ENCODE measurements around the gene PLCB1.

The PLCB1 gene

DNA sequence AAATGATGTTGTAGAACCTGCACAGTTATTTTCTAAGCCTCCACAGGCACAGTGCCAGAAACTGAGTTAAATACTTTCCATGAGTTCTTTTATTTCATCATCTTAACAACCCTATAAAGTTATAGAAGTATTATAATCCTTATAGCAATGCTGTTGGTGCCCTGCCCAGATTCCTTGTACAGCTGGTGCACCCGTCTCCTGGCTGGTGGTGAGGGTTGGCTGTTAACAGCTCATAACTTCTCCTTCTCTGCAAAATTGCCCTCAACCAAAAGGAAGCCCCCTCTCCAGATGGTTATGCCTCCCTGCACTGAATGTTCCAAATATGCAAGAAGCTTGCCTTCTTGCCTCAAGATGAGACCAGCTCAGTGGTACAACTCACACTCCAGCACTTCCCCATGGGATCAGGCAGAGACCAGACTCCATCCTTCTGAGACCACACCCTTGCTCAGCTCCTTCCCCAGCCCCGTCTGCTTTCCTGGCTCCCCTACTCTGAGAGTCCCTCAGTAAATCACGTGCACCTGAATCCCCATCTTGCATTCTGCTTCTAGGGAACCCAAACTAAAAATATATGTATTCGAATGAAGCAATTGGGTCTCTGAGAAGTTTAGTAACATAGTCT is 632.4 kb downstream of the PLCB1 start:
- DNase-seq, result no peak

- DNase-seq, result no peak
These were observed 634.9 kb downstream of the PLCB1 start for GRCh38 chr20:8766868-8767390.

DNA sequence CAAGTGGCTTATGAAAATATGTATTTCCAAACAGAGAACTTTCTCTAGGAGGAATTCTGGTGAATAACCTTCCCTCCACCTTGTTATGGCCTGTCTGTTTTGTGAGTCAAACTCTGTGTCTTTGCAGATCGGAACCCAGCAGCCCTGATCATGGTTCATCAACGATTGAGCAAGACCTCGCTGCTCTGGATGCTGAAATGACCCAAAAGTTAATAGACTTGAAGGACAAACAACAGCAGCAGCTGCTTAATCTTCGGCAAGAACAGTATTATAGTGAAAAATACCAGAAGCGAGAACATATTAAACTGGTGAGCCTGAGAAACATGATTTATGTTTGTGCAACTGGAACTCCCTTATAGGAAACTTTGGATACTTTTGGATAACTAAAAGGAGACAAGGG is 642.3 kb downstream of the PLCB1 start:
- no peak for DNase-seq

DNA sequence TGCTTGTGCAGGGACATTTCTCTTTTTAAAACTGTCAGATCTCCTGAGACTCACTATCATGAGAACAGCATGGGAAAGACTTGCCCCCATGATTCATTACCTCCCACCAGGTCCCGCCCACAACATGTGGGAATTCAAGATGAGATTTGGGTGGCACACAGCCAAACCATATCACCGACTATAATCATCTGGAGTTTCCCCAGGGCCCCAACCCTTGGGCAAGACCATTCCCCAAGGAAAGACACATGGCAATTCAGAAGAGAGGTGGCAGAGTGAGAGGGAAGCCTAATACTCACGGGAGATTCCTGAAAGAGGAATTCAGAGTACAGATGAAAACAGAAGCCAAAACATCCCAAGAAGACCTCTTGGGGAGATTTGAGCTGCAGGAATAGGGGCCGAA is 645.8 kb downstream of the PLCB1 start:
- no peak for DNase-seq

- no peak for DNase-seq
These were observed 646.3 kb downstream of the PLCB1 start for GRCh38 chr20:8778387-8778786.

DNA sequence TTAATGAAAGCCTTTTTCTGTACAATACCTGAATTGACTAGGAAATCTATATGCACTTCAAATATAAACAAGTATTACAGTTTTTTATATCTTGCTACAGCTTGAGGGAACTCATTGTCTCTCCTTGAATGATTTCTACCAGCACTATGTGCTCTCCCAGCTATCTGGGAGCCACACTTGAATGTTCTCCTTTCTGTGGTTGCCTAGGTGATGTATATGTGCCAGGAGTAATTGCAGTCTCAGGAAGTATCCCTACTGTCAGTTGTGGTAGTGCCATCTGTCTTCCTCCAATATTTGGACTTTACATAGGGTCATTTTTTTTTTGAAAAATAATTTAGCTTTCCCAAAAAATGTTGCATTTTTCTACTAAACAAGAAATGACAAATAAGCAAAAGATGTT is 648.8 kb downstream of the PLCB1 start:
- DNase-seq, result no peak

DNA sequence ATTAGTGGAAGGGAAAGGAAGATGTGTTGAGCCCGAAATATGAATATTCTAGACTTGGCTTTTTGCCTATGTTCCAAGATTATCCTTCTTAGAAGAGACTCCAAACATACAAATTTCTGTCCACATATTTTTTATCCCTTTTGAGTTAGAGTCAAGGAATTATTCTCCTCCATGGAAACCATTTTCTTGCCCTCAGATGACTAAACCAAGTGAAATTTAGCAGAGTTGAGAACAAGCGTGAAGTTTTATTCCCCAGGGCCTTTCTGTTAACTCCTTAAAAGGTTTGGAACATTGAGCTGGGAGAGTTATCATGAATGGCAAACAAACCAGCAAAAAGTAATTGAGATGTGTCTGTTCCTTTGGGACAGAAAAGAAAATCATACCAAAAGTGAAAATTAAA is 650.7 kb downstream of the PLCB1 start:
- no peak for DNase-seq

GRCh38 chr20:8783734-8784133 is 651.7 kb downstream of the PLCB1 start:
- no peak for DNase-seq

DNA sequence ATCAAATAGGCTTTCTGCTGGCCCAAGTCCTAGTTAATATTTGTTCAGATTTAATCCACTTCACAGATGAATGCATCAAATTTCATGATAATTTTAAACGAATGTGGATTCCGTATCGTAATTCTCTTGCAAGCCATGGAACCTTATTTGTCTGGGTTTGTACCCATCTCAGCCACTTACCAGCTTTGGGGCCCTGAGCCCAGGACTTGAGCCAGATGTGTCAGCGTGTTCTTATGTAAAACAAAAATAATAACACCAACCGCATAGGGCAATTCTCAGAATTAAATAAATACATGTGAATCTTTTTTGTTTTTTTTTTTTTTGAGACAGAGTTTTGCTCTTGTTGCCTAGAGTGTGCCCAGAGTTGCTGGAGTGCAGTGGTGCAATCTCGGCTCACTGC is 654.3 kb downstream of the PLCB1 start:
- DNase-seq, result no peak

DNA sequence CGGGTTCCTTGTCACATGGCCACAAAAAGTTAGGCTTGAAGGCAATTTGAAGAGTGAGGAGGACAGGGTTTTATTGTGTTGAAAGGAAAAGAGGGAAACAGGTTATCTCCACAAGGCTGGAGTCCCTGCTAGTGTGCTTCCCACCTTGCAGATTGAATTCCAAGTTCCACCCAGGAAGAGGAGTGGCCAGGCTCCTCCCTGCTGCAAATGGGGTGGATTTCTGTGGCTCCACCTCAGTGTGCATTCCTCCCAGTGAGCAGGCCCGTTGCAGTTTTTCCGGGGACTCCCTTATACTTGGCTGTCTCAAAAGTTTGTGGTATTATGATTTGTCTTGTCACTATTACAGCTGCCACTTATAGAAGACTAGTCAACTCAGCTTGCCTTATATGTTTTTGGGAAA is 655.0 kb downstream of the PLCB1 start:
- DNase-seq, result no peak

DNA sequence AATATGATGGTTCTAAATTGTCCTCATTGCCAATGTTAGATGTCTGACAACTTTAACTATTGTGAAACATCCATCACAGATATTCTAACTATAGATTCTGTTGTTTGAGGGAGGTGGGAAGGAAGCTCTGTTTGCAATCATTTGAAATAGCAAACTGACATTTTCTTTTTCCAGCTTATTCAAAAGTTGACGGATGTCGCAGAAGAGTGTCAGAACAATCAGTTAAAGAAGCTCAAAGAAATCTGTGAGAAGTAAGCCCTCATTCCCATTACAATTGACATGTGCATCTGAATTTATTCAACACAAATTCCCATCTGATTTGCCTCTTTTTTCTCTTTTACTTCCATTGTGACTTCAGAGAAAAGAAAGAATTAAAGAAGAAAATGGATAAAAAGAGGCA is 656.2 kb downstream of the PLCB1 start:
- no peak for DNase-seq

DNA sequence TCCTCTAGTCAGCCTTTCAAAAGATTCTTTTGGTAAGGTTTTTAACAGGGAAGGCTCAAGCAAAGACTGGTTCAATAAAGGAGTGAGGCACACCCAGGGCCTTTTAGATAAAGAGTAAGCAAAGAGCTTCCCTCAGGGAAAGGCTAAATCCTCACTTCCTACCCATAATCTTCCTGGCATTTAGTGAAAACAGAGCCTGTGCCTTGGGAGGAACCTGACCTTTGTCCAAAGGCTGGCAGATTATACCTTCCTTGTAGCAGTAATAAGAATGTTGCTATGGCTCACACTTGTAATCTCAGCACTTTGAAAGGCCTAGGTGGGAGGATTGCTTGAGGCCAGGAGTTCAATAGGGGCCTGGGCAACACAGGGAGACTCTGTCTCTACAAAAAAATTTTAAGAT is 656.8 kb downstream of the PLCB1 start:
- DNase-seq, result no peak

DNA sequence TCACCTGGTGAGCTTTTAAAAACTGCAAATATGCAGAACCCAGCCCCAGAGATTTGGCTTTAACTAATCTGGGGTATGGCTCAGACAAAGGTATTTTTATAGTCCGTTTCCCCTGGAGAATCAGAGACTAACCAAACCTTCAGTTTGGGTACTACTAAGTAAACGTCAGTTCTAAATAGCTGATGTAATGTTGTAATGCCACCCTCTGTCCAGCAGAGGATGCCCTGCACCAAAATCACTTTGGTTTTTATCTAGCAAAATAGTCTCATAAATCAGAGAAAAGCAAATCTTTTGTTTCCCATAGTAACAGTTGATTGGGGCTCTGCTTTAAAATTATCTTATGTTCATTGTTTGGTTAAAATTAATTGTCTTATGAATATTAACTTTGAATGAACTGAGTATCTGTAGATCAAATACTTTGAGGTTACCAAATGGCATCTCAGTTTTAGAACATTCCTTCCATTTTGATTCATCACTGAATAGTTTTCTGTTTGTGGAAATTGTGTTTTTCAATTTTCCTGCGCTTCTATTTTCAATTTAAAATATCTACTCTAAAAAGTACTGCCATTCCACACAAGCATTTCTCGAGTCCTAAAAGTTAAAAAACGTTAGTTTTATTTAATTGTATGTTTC is 658.5 kb downstream of the PLCB1 start:
- no peak for DNase-seq

- DNase-seq, result no peak
These were observed 663.3 kb downstream of the PLCB1 start for GRCh38 chr20:8795404-8795803.

DNA sequence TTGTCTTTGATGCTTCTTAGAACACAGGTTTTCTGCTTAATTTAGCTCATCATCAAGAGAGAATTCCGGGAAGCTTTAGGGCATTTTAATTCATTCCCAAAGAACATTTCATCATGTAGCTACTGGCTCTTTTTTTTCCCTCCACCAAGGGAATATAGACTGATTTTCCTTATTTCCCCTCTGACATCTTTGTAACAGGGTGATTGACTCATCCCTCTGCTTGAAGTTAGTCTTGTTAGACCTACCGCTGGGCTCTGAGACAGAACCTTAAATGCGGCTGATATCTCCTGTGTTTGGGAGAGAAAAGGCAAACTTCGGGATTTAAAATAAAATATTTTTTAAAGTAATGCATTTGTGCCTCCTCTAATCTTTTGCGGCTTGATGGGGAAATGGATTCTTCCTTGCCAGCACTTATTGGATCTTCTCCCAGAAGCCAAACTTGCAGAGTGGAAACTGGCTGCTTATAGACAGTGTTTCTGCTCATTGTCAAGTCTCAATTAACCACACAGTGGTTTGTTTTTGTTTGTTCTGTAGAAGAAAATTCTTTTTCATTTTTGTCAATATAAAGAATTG is 664.1 kb downstream of the PLCB1 start:
- DNase-seq, result no peak

DNA sequence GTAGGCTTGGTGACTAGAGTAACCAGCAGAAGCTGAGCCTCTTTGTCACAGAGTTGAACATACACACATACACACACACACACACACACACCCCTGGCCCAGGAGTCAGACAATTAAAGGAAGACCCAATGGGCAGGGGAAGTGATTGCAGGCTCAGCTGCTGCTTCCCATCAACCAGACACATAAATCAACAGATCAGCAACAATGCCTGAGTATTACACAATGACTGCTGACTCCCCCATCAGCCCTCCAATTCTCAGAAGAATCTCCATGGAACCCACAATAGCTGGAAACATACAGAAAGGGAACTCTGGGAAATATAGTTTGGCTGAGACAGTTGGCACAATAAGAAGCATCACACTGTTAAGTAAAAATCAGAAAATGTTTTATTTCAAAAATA is 666.4 kb downstream of the PLCB1 start:
- no peak for DNase-seq

DNA sequence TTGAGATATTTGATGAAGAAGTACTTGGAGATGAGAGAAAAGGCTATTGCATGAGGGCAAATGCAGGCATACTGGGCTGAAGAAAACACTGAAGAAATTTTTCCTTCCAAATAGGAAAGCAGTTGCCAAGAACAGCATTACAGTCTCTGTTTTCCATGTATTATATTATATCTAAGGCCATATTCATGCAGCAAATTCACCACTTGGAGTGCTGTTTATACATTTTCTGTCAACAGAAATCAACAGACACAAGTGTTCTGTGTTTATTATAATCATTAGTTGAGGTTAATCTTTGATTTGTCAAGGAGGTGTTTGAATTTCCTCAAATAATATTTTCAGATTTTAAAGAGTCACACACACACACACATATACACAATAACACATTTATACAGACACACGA is 668.0 kb downstream of the PLCB1 start:
- no peak for DNase-seq

- no peak for DNase-seq
These were observed 669.6 kb downstream of the PLCB1 start for GRCh38 chr20:8801686-8802085.

GRCh38 chr20:8803065-8803464 is 671.0 kb downstream of the PLCB1 start:
- DNase-seq, result no peak

DNA sequence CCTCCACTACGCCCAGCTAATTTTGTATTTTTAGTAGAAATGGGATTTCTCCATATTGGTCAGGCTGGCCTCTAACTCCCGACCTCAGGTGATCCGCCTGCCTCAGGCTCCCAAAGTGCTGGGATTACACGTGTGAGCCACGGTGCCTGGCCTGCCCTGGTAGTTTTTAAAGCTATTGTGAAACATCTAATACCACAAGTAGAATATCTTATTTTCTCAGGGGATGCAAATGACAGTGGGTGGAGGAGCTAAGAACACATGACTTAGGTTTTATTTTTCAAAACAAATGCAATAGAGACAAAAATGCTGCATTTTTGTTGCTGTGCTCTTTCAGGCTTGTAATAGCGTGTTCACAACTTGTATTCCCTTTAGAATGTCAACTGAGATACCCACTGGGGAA is 671.9 kb downstream of the PLCB1 start:
- DNase-seq, result no peak

DNA sequence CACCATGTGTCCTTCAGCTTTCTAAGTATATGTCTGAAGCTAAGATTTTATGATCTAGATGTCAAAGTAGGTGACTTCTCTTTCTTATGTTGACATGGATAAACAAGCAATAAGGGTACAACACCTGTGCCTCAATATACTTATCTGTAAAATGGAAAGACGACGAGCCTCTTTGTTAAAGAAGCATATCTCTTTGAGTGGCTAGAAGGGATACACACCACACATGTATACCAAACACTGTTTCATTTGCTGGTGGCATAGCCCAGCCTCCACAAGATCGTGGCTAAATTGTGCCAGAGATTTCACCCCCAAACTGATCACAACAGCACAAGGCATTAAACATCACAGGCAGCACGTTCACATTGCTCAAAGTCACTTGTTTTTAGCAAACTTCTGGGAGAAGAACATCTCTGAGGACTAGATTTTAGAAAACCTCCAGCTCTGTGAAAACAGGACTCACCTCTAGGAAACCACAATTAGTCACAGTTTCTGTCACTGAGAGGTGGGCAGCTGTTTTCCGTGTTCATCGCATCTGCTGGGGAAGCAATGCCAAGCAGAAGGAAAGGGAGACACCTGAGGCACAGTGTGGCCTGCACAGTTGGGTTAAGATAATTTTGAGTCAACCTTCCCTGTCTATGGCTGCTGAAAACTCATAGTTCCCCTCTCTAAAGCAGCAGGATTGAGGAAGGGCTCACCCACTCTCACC is 673.8 kb downstream of the PLCB1 start:
- no peak for DNase-seq

- no peak for DNase-seq
These were observed 675.6 kb downstream of the PLCB1 start for GRCh38 chr20:8807480-8808201.

DNA sequence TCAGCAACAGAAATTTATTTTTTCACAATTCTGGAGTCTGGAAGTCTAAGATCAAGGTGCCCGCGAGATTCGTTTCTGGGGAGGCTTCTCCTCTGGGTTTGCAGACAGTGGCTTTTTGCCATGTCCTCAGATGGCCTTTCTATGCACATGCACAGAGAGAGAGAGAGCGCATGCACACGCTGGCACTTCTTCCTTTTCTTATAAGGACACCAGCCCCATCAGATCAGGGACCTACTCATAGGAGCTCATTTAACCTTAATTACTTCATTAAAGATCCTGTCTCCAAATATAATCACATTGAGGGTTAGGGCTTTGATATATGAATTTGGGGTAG is 676.1 kb downstream of the PLCB1 start:
- no peak for DNase-seq

Data from activated CD4-positive, alpha-beta T cell treated with anti-CD3 and anti-CD28 coated beads for 1 hour (primary cell).